ENCODE measurements around the gene DIPK1B. TPM values are rescaled to one million over a fixed set of nuclear protein-coding genes. Genes with fewer than 3 reads are reported as not detected.
A peak's percentile ranks its signal among the peaks of the same experiment; 100 is the strongest.

Gene DIPK1B
- total RNA-seq, 1 donor from 2014 or later, result not detected

DNA sequence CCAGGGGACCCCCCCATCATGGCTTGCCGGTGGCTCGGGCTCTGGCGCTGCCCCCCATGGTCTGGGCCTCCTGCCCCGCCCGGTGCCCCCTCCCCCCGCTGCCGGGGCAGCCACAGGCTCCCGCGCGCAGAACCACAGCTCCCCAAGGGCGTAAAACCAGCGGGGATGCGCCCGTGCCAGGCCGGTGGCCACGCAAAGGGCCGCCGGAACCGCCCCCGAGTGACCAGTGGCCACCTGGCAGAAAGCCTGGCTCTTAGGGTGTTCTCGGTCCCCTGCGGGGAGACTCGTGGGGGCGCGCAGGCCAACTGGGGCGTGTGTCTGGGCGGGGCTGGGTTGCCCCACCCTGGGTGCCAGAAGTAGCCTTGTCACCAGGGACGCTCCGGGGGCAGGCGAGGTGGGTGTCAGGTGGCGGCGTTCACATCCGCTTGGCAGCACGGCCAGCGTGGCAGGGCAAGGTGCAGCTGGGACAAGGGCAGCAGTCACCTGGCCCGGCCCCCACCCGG is 24.6 kb upstream of the DIPK1B start:
- FAIRE-seq (no peak), DNase-seq (ENCODE audit: low read depth) (no peak)
- TF ChIP-seq, protein P1, sequence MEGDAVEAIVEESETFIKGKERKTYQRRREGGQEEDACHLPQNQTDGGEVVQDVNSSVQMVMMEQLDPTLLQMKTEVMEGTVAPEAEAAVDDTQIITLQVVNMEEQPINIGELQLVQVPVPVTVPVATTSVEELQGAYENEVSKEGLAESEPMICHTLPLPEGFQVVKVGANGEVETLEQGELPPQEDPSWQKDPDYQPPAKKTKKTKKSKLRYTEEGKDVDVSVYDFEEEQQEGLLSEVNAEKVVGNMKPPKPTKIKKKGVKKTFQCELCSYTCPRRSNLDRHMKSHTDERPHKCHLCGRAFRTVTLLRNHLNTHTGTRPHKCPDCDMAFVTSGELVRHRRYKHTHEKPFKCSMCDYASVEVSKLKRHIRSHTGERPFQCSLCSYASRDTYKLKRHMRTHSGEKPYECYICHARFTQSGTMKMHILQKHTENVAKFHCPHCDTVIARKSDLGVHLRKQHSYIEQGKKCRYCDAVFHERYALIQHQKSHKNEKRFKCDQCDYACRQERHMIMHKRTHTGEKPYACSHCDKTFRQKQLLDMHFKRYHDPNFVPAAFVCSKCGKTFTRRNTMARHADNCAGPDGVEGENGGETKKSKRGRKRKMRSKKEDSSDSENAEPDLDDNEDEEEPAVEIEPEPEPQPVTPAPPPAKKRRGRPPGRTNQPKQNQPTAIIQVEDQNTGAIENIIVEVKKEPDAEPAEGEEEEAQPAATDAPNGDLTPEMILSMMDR (IDR thresholded peaks at IDR 0.05; ENCODE audit: insufficient read depth, low read length, severe bottlenecking), result no peak
- Histone ChIP-seq H3K4me3 (ENCODE audit: low read depth, low read length) (peak overlapping the region; percentile 81), H3K27me3 (ENCODE audit: control insufficient read depth, insufficient read depth, low read length) (no peaks in the 10 kb centered on the region), H3K36me3 (ENCODE audit: control insufficient read depth, insufficient read depth, low read length) (peaks cover 4% of the 10 kb centered on the region)

DNA sequence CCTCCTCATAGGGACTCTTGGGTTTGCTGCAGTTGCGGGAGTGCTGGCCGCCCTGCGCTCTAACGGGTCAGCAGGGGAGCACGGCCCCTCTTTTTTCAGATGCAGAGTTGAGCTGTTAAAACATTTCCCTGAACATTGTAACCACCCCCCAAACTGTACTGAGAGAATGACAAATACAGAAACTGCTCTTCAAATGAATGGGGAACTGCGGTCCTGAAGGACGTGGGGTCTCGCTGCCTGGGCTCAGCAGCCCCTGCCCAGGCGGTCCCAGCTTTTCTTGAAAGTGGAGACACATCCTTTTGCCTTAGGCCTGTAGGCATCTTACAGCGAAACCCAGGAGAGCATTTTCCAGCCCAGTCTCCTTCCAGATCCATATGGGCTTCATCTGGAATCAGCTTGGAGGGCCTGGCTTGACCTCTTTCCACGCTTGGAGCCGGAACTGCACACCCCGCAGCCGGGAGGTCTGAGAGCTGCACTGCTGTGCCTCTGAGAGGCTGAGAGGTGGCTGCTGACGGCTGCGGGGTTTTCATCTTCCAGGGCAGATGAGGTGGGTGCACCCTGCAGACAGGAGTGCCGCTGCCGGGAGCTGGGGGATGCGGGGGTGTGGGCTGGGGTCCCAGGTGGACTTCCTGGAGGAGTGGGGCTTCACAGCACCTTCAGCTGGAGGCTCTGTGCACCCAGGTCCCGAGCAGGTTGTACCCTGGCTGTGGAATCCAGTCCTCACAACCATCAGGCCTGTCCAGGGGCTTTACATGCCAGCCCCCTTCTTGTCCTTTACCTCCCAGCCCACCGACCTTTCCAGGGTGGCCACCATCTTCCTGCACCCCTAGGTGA is 23.9 kb upstream of the DIPK1B start:
- peaks cover 4% of the 10 kb centered on the region for H3K36me3 ChIP-seq (ENCODE audit: control insufficient read depth, insufficient read depth, low read length)
- no peak for DNase-seq (ENCODE audit: low read depth)
- TF ChIP-seq, protein P1 (IDR thresholded peaks at IDR 0.05; ENCODE audit: insufficient read depth, low read length, severe bottlenecking), result no peak
- FAIRE-seq, result no peak
- no peak overlapping the region for H3K4me3 ChIP-seq (ENCODE audit: low read depth, low read length)
- no peaks in the 10 kb centered on the region for H3K27me3 ChIP-seq (ENCODE audit: control insufficient read depth, insufficient read depth, low read length)

DNA sequence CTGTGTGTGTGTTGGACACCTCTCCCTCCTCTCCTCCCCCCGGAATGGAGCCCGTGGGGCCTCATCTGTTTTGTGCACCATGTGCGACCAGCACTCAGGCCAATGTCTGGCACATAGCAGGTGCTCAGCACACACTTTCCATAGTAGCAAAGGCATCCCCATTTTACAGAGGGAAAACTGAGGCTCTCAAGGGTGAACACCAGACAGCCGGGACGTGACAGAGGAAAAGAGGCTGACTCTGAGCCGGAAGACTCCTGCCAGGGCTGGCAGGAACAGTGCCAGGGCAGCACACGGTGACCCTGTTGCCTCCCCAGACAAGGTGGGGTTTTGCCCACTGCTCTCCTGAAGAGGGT is 23.3 kb upstream of the DIPK1B start:
- TF ChIP-seq, protein P1 (IDR thresholded peaks at IDR 0.05; ENCODE audit: insufficient read depth, low read length, severe bottlenecking), result no peak
- FAIRE-seq (no peak), DNase-seq (ENCODE audit: low read depth) (no peak)
- H3K4me3 ChIP-seq (ENCODE audit: low read depth, low read length), result no peak overlapping the region
- H3K36me3 ChIP-seq (ENCODE audit: control insufficient read depth, insufficient read depth, low read length), result peaks cover 4% of the 10 kb centered on the region
- H3K27me3 ChIP-seq (ENCODE audit: control insufficient read depth, insufficient read depth, low read length), result no peaks in the 10 kb centered on the region

DNA sequence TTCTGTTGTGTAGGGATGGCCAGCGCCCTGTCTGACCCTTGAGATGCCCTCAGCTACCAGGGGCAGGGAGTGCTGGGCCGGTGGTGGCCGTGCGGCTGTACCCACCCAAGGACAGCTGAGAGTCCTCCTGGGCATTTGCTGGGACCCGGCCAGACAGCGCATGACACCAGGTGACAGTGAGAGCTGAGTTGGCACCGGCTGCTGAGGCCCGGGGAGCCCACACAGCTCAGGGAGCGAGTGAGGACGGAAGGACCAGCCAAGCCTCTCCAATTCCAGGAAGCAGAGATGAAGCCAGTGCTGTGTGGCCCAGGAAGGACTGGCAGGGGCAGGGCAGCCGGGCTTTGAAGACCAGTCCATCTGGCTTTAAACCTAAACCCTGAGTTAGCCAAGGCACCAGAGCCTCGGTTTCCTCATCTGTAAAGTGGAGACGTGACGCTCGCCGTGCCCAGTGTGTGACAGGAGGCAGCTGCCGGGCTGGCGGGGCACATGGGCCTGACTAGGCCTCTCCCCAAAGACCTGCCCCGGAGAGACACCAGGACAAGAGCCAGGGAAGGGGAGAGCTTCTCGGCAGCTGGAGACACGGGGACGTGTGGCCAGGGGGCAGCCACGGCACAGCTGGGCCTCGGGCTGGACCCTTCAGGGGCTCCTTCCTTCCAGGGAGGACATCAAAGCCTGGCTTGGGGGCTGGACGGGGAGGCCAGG is 22.1 kb upstream of the DIPK1B start:
- FAIRE-seq (no peak), DNase-seq (ENCODE audit: low read depth) (no peak)
- Histone ChIP-seq H3K36me3 (ENCODE audit: control insufficient read depth, insufficient read depth, low read length) (no peaks in the 10 kb centered on the region), H3K27me3 (ENCODE audit: control insufficient read depth, insufficient read depth, low read length) (no peaks in the 10 kb centered on the region), H3K4me3 (ENCODE audit: low read depth, low read length) (no peak overlapping the region)
- TF ChIP-seq, protein P1 (IDR thresholded peaks at IDR 0.05; ENCODE audit: insufficient read depth, low read length, severe bottlenecking), result no peak

DNA sequence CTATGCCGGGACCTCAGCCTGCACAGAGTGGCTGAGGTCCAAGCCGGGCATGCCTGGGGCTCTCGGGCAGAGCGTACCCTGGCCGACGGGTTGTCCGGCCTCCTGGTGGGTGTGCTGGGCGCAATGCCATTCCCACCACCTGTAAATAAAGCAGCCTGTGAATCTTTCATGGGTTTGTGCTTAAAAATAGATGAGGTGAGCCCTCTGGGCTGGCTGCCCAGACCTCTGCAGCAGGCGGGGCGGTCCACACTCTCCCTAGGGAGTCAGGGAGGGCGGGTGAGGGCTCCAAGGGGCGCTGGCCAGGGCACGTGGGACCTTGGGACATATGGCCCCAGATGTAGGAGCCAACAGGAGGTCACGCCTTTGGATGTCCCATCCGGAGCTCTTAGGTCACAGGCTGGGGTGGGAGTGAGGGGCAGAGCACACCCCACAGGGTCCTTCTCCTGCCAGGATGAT is 21.5 kb upstream of the DIPK1B start:
- Histone ChIP-seq H3K4me3 (ENCODE audit: low read depth, low read length) (no peak overlapping the region), H3K27me3 (ENCODE audit: control insufficient read depth, insufficient read depth, low read length) (no peaks in the 10 kb centered on the region), H3K36me3 (ENCODE audit: control insufficient read depth, insufficient read depth, low read length) (no peaks in the 10 kb centered on the region)
- TF ChIP-seq, protein P1 (IDR thresholded peaks at IDR 0.05; ENCODE audit: insufficient read depth, low read length, severe bottlenecking), result no peak
- no peak for DNase-seq (ENCODE audit: low read depth)
- no peak for FAIRE-seq

Data from bronchial epithelial cell (primary cell).